H1 (cell line): ENCODE data around the gene PRG3. TPM values are rescaled to one million over a fixed set of nuclear protein-coding genes. Genes with fewer than 3 reads are reported as not detected.

Experiments used
- ASH2L ChIP-seq: fragments of 200-600, 300-600 bp; sonication (generic); IDR thresholded peaks from one replicate; pipeline ENCODE4 v1.7.1; 2017; ENCODE audit warnings: low read length
- FOSL1 ChIP-seq: IDR thresholded peaks from 2 replicates; pipeline ENCODE4 v1.6.1; 2011; ENCODE audit warnings: mild to moderate bottlenecking, low read depth, low read length, moderate library complexity; ENCODE audit not compliant: insufficient read depth
- GABPA ChIP-seq: IDR thresholded peaks from 2 replicates; pipeline ENCODE4 v1.6.1; 2011; ENCODE audit warnings: mild to moderate bottlenecking, low read length, moderate library complexity, borderline replicate concordance; ENCODE audit not compliant: insufficient read depth
- SAP30 ChIP-seq: fragments of 300-600 bp; sonication (generic); IDR thresholded peaks from 2 replicates; pipeline ENCODE4 v1.7.1; 2012; ENCODE audit warnings: low read length, moderate library complexity, mild to moderate bottlenecking, inconsistent platforms; ENCODE audit not compliant: insufficient read depth, insufficient replicate concordance
- SP1 ChIP-seq: IDR thresholded peaks from 2 replicates; pipeline ENCODE4 v1.6.1; 2011; ENCODE audit warnings: low read depth, low read length
- polyA plus RNA-seq, 7 experiments: library from polyadenylated mRNA; depleted of rRNA in 3 of 7; stranded (reverse) in 5 of 7; unstranded in 2 of 7; fragments of >200 nt in 5 of 7; fragments of 200-250 nt in 2 of 7; gene quantifications; 1 replicate in 5 of 7; 2 replicates in 1 of 7; 4 replicates in 1 of 7; pipeline versions ENCODE4 v1.2.1 to v1.2.3, GENCODE V29; 2011 to 2013; ENCODE audit warnings: missing spikeins in 2 of 7, mixed read lengths in 2 of 7
- total RNA-seq: library from RNA; stranded (reverse); fragmentation: NEBNext Ultra II Directional; extraction: Animal tissue kit (Norgen Biotek cat#: 25700); gene quantifications from 2 replicates; pipeline ENCODE4 v1.2.1, GENCODE V29; 2021
- TF ChIP-seq, protein P1 (sequence below): fragments of 300-600 bp; sonication (generic); IDR thresholded peaks from 2 replicates; pipeline ENCODE4 v1.7.1; 2012; ENCODE audit warnings: low read length, moderate library complexity, mild to moderate bottlenecking, inconsistent platforms; ENCODE audit not compliant: insufficient replicate concordance
- TF ChIP-seq, protein P2 (sequence below): IDR thresholded peaks from 2 replicates; pipeline ENCODE4 v1.6.1; 2012; ENCODE audit warnings: low read length, inconsistent platforms

Gene PRG3
- total and polyA plus RNA-seq, 2 of the 8 experiments (the other 6 are each of a cell fraction or from before 2014, with no cell fraction given): not detected

DNA sequence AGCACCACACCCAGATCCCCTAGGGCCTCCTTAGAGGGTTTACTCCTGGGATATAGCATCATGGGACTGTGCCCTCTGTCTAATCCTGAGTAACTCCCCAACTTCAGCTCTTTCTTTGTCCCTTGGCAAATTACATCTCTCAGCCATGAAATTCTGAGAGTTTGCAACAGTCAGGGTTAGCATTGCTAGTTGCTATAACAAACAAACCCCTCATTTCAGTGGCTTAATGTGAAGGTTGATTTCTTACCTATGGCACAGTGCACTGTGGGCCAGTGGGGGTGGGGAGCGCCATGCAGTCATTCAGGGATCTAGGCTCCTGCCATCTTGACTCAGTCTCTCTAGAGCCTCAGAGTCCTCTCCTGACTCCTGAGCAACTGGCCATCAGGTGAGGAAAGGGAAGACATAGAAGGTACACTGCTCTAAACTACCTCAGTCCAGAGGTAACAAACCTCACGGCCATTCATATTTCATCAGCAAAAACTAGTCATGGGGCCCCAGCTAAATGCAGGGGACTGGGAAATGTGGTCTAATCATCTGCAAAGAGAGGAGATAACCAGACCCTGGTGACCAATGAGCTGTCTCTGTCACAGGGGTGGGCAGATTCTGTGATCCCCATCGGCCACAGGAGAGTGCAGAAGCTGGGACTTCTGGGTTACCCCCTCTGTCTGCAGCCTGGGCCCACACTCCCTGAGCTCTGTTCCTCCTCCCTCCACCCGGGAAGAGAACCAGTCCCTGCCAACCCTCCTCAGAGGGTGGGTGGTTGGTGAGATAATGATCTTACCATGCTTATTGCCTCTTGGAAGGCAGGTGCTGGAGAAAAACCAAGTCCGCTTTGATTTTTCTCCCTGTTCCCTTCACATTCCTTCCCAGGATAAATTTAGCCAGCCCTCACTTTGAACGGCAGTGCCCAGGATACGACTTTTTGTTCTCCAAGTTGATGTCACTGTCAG is 17.5 kb downstream of the PRG3 start (continued):
- TF ChIP-seq, protein P1, sequence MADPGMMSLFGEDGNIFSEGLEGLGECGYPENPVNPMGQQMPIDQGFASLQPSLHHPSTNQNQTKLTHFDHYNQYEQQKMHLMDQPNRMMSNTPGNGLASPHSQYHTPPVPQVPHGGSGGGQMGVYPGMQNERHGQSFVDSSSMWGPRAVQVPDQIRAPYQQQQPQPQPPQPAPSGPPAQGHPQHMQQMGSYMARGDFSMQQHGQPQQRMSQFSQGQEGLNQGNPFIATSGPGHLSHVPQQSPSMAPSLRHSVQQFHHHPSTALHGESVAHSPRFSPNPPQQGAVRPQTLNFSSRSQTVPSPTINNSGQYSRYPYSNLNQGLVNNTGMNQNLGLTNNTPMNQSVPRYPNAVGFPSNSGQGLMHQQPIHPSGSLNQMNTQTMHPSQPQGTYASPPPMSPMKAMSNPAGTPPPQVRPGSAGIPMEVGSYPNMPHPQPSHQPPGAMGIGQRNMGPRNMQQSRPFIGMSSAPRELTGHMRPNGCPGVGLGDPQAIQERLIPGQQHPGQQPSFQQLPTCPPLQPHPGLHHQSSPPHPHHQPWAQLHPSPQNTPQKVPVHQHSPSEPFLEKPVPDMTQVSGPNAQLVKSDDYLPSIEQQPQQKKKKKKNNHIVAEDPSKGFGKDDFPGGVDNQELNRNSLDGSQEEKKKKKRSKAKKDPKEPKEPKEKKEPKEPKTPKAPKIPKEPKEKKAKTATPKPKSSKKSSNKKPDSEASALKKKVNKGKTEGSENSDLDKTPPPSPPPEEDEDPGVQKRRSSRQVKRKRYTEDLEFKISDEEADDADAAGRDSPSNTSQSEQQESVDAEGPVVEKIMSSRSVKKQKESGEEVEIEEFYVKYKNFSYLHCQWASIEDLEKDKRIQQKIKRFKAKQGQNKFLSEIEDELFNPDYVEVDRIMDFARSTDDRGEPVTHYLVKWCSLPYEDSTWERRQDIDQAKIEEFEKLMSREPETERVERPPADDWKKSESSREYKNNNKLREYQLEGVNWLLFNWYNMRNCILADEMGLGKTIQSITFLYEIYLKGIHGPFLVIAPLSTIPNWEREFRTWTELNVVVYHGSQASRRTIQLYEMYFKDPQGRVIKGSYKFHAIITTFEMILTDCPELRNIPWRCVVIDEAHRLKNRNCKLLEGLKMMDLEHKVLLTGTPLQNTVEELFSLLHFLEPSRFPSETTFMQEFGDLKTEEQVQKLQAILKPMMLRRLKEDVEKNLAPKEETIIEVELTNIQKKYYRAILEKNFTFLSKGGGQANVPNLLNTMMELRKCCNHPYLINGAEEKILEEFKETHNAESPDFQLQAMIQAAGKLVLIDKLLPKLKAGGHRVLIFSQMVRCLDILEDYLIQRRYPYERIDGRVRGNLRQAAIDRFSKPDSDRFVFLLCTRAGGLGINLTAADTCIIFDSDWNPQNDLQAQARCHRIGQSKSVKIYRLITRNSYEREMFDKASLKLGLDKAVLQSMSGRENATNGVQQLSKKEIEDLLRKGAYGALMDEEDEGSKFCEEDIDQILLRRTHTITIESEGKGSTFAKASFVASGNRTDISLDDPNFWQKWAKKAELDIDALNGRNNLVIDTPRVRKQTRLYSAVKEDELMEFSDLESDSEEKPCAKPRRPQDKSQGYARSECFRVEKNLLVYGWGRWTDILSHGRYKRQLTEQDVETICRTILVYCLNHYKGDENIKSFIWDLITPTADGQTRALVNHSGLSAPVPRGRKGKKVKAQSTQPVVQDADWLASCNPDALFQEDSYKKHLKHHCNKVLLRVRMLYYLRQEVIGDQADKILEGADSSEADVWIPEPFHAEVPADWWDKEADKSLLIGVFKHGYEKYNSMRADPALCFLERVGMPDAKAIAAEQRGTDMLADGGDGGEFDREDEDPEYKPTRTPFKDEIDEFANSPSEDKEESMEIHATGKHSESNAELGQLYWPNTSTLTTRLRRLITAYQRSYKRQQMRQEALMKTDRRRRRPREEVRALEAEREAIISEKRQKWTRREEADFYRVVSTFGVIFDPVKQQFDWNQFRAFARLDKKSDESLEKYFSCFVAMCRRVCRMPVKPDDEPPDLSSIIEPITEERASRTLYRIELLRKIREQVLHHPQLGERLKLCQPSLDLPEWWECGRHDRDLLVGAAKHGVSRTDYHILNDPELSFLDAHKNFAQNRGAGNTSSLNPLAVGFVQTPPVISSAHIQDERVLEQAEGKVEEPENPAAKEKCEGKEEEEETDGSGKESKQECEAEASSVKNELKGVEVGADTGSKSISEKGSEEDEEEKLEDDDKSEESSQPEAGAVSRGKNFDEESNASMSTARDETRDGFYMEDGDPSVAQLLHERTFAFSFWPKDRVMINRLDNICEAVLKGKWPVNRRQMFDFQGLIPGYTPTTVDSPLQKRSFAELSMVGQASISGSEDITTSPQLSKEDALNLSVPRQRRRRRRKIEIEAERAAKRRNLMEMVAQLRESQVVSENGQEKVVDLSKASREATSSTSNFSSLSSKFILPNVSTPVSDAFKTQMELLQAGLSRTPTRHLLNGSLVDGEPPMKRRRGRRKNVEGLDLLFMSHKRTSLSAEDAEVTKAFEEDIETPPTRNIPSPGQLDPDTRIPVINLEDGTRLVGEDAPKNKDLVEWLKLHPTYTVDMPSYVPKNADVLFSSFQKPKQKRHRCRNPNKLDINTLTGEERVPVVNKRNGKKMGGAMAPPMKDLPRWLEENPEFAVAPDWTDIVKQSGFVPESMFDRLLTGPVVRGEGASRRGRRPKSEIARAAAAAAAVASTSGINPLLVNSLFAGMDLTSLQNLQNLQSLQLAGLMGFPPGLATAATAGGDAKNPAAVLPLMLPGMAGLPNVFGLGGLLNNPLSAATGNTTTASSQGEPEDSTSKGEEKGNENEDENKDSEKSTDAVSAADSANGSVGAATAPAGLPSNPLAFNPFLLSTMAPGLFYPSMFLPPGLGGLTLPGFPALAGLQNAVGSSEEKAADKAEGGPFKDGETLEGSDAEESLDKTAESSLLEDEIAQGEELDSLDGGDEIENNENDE: no peak
- TF ChIP-seq SAP30: no peak
- no peak for TF ChIP-seq ASH2L
- TF ChIP-seq, protein P2, sequence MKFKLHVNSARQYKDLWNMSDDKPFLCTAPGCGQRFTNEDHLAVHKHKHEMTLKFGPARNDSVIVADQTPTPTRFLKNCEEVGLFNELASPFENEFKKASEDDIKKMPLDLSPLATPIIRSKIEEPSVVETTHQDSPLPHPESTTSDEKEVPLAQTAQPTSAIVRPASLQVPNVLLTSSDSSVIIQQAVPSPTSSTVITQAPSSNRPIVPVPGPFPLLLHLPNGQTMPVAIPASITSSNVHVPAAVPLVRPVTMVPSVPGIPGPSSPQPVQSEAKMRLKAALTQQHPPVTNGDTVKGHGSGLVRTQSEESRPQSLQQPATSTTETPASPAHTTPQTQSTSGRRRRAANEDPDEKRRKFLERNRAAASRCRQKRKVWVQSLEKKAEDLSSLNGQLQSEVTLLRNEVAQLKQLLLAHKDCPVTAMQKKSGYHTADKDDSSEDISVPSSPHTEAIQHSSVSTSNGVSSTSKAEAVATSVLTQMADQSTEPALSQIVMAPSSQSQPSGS: no peak
- no peak for TF ChIP-seq GABPA
- no peak for TF ChIP-seq FOSL1
- no peak for TF ChIP-seq SP1
